Measurements from ENCODE around the gene PIKFYVE. TPM values are rescaled to one million over a fixed set of nuclear protein-coding genes. Genes with fewer than 3 reads are reported as not detected.
A peak's percentile ranks its signal among the peaks of the same experiment; 100 is the strongest.

The PIKFYVE gene
- total RNA-seq, 1 donor from 2014 or later = 29.8 TPM

- TF ChIP-seq CTCF (IDR thresholded peaks at IDR 0.05; ENCODE audit: insufficient read depth, low read depth, low read length) = no peak
- TF ChIP-seq EZH2 (IDR thresholded peaks at IDR 0.05; ENCODE audit: insufficient read depth, low read length) = no peak
- Mint-ChIP-seq H3K27me3 (ENCODE audit: low read depth, unreplicated experiment) (no peaks in the 10 kb centered on the region), H3K36me3 (ENCODE audit: low read depth, unreplicated experiment) (peaks cover 32% of the 10 kb centered on the region), H3K27ac (ENCODE audit: unreplicated experiment) (no peak overlapping the region), H3K4me1 (ENCODE audit: low read depth, unreplicated experiment) (peaks cover 19% of the 10 kb centered on the region), H3K4me3 (ENCODE audit: unreplicated experiment) (peak overlapping the region; percentile 51), H3K9me3 (ENCODE audit: unreplicated experiment) (no peaks in the 10 kb centered on the region)
- H3K4me3 ChIP-seq (ENCODE audit: insufficient read depth, low read depth, low read length) = no peak overlapping the region
- no peaks in the 10 kb centered on the region for H3K27me3 ChIP-seq (ENCODE audit: insufficient read depth, low read length)
- no peak overlapping the region for H3K9ac ChIP-seq (ENCODE audit: low read length)
- peaks cover 24% of the 10 kb centered on the region for H3K36me3 ChIP-seq (ENCODE audit: insufficient read depth, low read length)
- no peaks in the 10 kb centered on the region for H3K9me3 ChIP-seq (ENCODE audit: insufficient read depth, low read depth, low read length)
- DNase-seq (ENCODE audit: low read depth) (peak; percentile 60), FAIRE-seq (no peak)
- peaks cover 4% of the 10 kb centered on the region for H3K4me1 ChIP-seq (ENCODE audit: insufficient read depth, low read length)
- no peak overlapping the region for H3K27ac ChIP-seq (ENCODE audit: low read depth, low read length)
- H3K79me2 ChIP-seq (ENCODE audit: insufficient read depth, low read length) = peaks cover 4% of the 10 kb centered on the region
- no peak overlapping the region for H3K4me2 ChIP-seq (ENCODE audit: low read length)
- no peak overlapping the region for H2AFZ ChIP-seq (ENCODE audit: low read depth, low read length)
- H4K20me1 ChIP-seq (ENCODE audit: insufficient read depth, low read length) = peaks cover 47% of the 10 kb centered on the region
Measured at GRCh38 chr2:208280933-208281332, 14.9 kb downstream of the PIKFYVE start.

GRCh38 chr2:208285853-208286252, 19.8 kb downstream of the PIKFYVE start:
- FAIRE-seq = no peak
- H3K27ac ChIP-seq (ENCODE audit: low read depth, low read length) = no peak overlapping the region
- no peak for DNase-seq (ENCODE audit: low read depth)
- Mint-ChIP-seq H3K4me3 (ENCODE audit: unreplicated experiment) (no peak overlapping the region), H3K27me3 (ENCODE audit: low read depth, unreplicated experiment) (no peaks in the 10 kb centered on the region), H3K9me3 (ENCODE audit: unreplicated experiment) (peaks cover 2% of the 10 kb centered on the region), H3K4me1 (ENCODE audit: low read depth, unreplicated experiment) (peaks cover 10% of the 10 kb centered on the region), H3K27ac (ENCODE audit: unreplicated experiment) (no peak overlapping the region), H3K36me3 (ENCODE audit: low read depth, unreplicated experiment) (peaks cover 19% of the 10 kb centered on the region)
- no peaks in the 10 kb centered on the region for H3K79me2 ChIP-seq (ENCODE audit: insufficient read depth, low read length)
- TF ChIP-seq CTCF (IDR thresholded peaks at IDR 0.05; ENCODE audit: insufficient read depth, low read depth, low read length) (no peak), EZH2 (IDR thresholded peaks at IDR 0.05; ENCODE audit: insufficient read depth, low read length) (no peak)
- no peaks in the 10 kb centered on the region for H3K9me3 ChIP-seq (ENCODE audit: insufficient read depth, low read depth, low read length)
- H3K36me3 ChIP-seq (ENCODE audit: insufficient read depth, low read length) = peaks cover 27% of the 10 kb centered on the region
- no peak overlapping the region for H3K9ac ChIP-seq (ENCODE audit: low read length)
- peaks cover 29% of the 10 kb centered on the region for H4K20me1 ChIP-seq (ENCODE audit: insufficient read depth, low read length)
- H3K27me3 ChIP-seq (ENCODE audit: insufficient read depth, low read length) = no peaks in the 10 kb centered on the region
- H3K4me2 ChIP-seq (ENCODE audit: low read length) = no peak overlapping the region
- peaks cover 1% of the 10 kb centered on the region for H3K4me1 ChIP-seq (ENCODE audit: insufficient read depth, low read length)
- no peak overlapping the region for H2AFZ ChIP-seq (ENCODE audit: low read depth, low read length)
- H3K4me3 ChIP-seq (ENCODE audit: insufficient read depth, low read depth, low read length) = no peak overlapping the region

- FAIRE-seq = no peak
- Histone ChIP-seq H3K4me2 (ENCODE audit: low read length) (no peak overlapping the region), H3K4me3 (ENCODE audit: insufficient read depth, low read depth, low read length) (no peak overlapping the region), H2AFZ (ENCODE audit: low read depth, low read length) (no peak overlapping the region), H3K9me3 (ENCODE audit: insufficient read depth, low read depth, low read length) (no peaks in the 10 kb centered on the region), H4K20me1 (ENCODE audit: insufficient read depth, low read length) (peaks cover 11% of the 10 kb centered on the region), H3K27ac (ENCODE audit: low read depth, low read length) (no peak overlapping the region), H3K9ac (ENCODE audit: low read length) (no peak overlapping the region), H3K27me3 (ENCODE audit: insufficient read depth, low read length) (no peaks in the 10 kb centered on the region), H3K4me1 (ENCODE audit: insufficient read depth, low read length) (no peaks in the 10 kb centered on the region), H3K79me2 (ENCODE audit: insufficient read depth, low read length) (peaks cover 10% of the 10 kb centered on the region), H3K36me3 (ENCODE audit: insufficient read depth, low read length) (peaks cover 17% of the 10 kb centered on the region)
- Mint-ChIP-seq H3K4me1 (ENCODE audit: low read depth, unreplicated experiment) (peaks cover 3% of the 10 kb centered on the region), H3K4me3 (ENCODE audit: unreplicated experiment) (no peak overlapping the region), H3K36me3 (ENCODE audit: low read depth, unreplicated experiment) (peaks cover 22% of the 10 kb centered on the region), H3K27me3 (ENCODE audit: low read depth, unreplicated experiment) (no peaks in the 10 kb centered on the region), H3K27ac (ENCODE audit: unreplicated experiment) (no peak overlapping the region), H3K9me3 (ENCODE audit: unreplicated experiment) (peaks cover 3% of the 10 kb centered on the region)
- DNase-seq (ENCODE audit: low read depth) = no peak
- TF ChIP-seq CTCF (IDR thresholded peaks at IDR 0.05; ENCODE audit: insufficient read depth, low read depth, low read length) = no peak
- TF ChIP-seq EZH2 (IDR thresholded peaks at IDR 0.05; ENCODE audit: insufficient read depth, low read length) = no peak
Measured at GRCh38 chr2:208294482-208295024, 28.5 kb downstream of the PIKFYVE start.

Measured in astrocyte (in vitro differentiated cells and primary cell).